Spleen (tissue), 7 donors: ENCODE results near the gene MORN3.

Source experiments
- CTCF ChIP-seq, 11 experiments: fragments of 200-600 bp in 7 of 11; fragments of 450-650 bp in 4 of 11; sonication (generic) in 4 of 11; IDR thresholded peaks in 8 of 11; conservative IDR thresholded peaks in 3 of 11; 1 replicate in 7 of 11; 2 replicates in 4 of 11; pipeline versions ENCODE4 v1.4.0 to v1.8.0; 2016 to 2021; ENCODE audit warnings: antibody characterized with exemption in 11 of 11, inconsistent platforms in 4 of 11, mild to moderate bottlenecking in 1 of 11
- POLR2A ChIP-seq, 3 donors: fragments of 450-650 bp; IDR thresholded peaks; one replicate each; pipeline ENCODE4 v1.5.1; 2017; ENCODE audit warnings: antibody characterized with exemption in 3 of 3, mild to moderate bottlenecking in 1 of 3
- donor health status: DM: no; HTN: no; CAD: no; lungs with moderate emphysema.
- donor health status: DM: no; HTN: no; CAD: no.
- donor health status: DM: no; HTN: no; CAD: no.

GRCh38 chr12:121715862-121716435, 46.5 kb upstream of the MORN3 start:
- TF ChIP-seq CTCF (IDR thresholded peaks at IDR 0.05 in 8 of 11, conservative IDR thresholded peaks at IDR 0.05 in 3 of 11) (no peak), POLR2A (IDR thresholded peaks at IDR 0.05) (no peak)
